Left colon (tissue), 2 donors: ENCODE data around the gene ITGA1. TPM values are rescaled to one million over a fixed set of nuclear protein-coding genes. Genes with fewer than 3 reads are reported as not detected.
"Not testable (repeated sequence)": the region's sequence is repeated elsewhere in the genome, so short reads cannot be mapped to it uniquely, and the experiment has no call there.

ENCODE experiments used
- ATAC-seq: fragments of 200-7000 bp; cut with Tn5 transposase; one replicate; pipeline ENCODE4 v1.9.1; 2020; ENCODE audit warnings: mild to moderate bottlenecking, moderate library complexity
- DNase-seq, 2 donors: peaks; one replicate each; pipeline ENCODE4 v3.0.0-alpha.2; 2020
- intact Hi-C, 2 donors: fragments of 100-400 bp; cut with DNase I in 1 of 2; cut with micrococcal nuclease in 1 of 2; formaldehyde crosslinking; loops; one replicate each; pipeline versions ENCODE4 v1.11.2 to v1.14.0; 2022; cut with DNase I, micrococcal nuclease
- total RNA-seq, 2 donors: library from RNA; stranded (reverse); fragmentation: NEBNext Ultra II Directional; extraction: Animal tissue kit (Norgen Biotek cat#: 25700); gene quantifications; one replicate each; pipeline ENCODE4 v1.2.1, GENCODE V29; 2021
- donor health status: DM: no; HTN: no; CAD: no.
- donor health status: DM: yes; HTN: yes; CAD: no.

Gene ITGA1
- total RNA-seq, 2 donors from 2014 or later, result 25.2 to 47.0 TPM

GRCh38 chr5:52814352-52815148, 26.8 kb downstream of the ITGA1 start:
- no peak for ATAC-seq
- intact Hi-C loops, result no loop called here
- DNase-seq, result no peak

- DNase-seq (no peak), ATAC-seq (peak; percentile 70)
- intact Hi-C loops, result no loop called here
These were observed 30.1 kb downstream of the ITGA1 start for GRCh38 chr5:52817818-52818217.

DNA sequence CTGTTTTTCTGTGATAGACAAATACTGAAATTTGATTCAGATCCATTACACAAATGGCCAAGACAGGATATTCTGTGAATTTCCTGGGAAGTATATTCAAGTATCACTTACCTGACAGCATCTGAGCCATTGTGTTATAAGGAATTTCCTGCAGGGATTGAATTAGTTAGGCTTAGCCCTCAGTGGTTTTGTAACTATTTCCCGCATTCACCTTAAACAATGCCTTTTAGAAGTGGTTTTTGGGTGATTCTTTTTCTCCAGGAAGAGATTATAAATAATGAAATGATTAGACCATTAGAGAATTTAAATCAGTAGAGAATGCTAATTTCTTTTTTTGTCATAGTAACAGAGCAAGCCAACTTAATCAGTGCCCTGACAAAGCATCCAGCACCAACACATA, 30.6 kb downstream of the ITGA1 start:
- no peak for DNase-seq
- intact Hi-C loops, result no loop called here

DNA sequence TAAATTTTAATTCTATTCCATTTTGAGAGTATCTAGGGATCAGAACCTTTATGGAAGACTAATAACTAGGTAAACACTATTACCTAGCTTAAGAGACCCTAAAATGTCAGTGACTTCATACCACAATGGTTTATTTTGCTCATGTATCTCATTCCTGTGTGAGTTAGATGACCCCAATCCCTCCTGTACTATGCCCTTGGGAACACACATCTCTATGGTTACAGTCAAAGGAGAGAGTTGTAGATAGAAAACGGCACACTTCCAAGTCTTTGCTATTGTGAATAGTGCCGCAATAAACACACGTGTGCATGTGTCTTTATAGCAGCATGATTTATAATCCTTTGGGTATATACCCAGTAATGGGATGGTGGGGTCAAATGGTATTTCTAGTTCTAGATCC, 31.1 kb downstream of the ITGA1 start:
- DNase-seq, intact Hi-C loops, ATAC-seq: not testable (repeated sequence)

More for the DNA sequence above, 30.6 kb downstream of the ITGA1 start:
- no peak for ATAC-seq

GRCh38 chr5:52821901-52822300, 34.2 kb downstream of the ITGA1 start:
- ATAC-seq (no peak), DNase-seq (no peak)
- intact Hi-C loops, result no loop called here

GRCh38 chr5:52822437-52822836, 34.7 kb downstream of the ITGA1 start:
- ATAC-seq (no peak), DNase-seq (peak in 1 of 2 donors; percentile 34)
- intact Hi-C loops, result no loop called here

DNA sequence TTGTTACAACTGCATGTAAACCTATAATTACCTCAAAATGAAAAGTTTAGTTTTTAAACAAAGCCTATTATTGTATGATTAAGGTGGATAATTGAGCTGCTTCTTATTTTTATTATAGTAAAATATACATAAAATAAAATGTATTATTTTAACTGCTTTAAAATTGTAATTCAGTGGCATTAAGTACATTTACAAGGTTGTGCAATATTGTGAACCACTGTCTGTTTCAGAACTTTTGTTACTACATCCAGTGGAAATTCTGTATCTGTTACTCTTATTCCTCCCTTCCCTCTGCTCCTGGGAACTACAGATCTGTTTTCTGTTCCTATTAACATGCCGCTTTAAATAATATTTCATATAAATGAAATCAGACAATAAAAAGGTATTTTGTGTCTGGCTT, 37.1 kb downstream of the ITGA1 start:
- intact Hi-C loops, result no loop called here
- no peak for DNase-seq
- no peak for ATAC-seq

DNA sequence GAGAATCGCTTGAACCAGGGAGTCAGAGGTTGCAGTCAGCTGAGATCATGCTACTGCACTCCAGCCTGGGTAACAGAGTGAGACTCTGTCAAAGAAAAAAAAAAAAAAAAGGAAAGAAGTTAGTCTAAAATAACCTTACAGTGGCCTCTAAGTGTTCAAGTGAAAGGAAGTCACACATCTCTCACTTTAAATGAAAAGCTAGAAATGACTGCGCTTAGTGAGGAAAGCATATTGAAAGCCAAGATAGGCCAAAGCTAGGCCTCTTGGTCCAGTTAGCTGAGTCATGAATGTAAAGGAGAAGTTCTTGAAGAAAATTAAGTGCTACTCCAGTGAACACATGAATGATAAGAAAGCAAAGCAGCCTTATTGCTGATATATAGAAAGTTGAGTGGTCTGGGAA, 38.1 kb downstream of the ITGA1 start:
- no peak for DNase-seq
- no peak for ATAC-seq
- intact Hi-C loops, result no loop called here

DNA sequence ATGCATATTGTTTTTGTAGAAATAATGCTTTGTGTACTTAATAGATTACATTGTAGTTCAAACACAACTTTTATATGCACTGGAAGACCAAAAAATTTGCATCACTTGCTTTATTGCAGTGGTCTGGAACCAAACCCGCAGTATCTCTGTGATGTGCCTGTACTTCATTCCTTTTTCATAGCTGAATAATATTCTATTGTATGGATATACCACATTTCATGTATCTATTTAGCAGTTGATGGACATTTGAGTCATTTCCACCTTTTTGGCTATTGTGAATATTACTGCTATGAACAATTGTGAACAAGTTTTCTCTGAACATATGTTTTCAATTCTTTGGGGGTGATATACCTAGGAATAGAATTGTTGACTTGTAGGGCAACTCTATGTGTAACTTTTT, 40.1 kb downstream of the ITGA1 start:
- intact Hi-C loops, result no loop called here
- DNase-seq (no peak), ATAC-seq (no peak)

GRCh38 chr5:52829664-52830063, 41.9 kb downstream of the ITGA1 start:
- ATAC-seq (no peak), DNase-seq (no peak)
- intact Hi-C loops, result no loop called here

GRCh38 chr5:52830650-52831049, 42.9 kb downstream of the ITGA1 start:
- no peak for ATAC-seq
- DNase-seq, result no peak
- intact Hi-C loops, result no loop called here

GRCh38 chr5:52831786-52832511, 44.2 kb downstream of the ITGA1 start:
- DNase-seq, result no peak
- no peak for ATAC-seq
- intact Hi-C loops, result no loop called here

- intact Hi-C loops, result no loop called here
- DNase-seq (no peak), ATAC-seq (no peak)
These were observed 46.6 kb downstream of the ITGA1 start for GRCh38 chr5:52834320-52834719.

GRCh38 chr5:52837068-52837467, 49.4 kb downstream of the ITGA1 start:
- ATAC-seq (no peak), DNase-seq (no peak)
- intact Hi-C loops, result no loop called here

- no peak for ATAC-seq
- intact Hi-C loops, result no loop called here
- DNase-seq, result no peak
These were observed 49.9 kb downstream of the ITGA1 start for GRCh38 chr5:52837591-52838001.

GRCh38 chr5:52838326-52839015, 50.8 kb downstream of the ITGA1 start:
- DNase-seq, result no peak
- intact Hi-C loops, result no loop called here
- ATAC-seq, result no peak

DNA sequence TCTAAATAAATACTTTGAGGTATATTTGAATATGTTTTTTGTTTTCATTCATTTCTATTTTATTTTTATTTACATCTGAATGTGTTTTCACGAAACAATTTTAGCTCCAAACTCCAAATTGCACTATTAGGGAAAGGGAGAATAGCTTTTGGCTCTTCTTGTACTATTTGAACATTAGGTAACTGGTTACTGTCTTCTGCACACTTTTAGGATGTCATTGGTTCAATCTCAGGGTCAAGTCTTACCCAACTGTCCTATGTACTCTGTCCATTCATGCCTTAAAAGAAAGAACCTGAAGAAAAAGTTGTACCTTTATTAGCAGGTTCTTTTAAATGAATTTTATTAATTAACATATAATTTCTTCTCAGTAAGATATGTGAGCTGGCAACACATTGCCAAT, 51.6 kb downstream of the ITGA1 start:
- intact Hi-C loops, result no loop called here
- no peak for DNase-seq
- no peak for ATAC-seq

DNA sequence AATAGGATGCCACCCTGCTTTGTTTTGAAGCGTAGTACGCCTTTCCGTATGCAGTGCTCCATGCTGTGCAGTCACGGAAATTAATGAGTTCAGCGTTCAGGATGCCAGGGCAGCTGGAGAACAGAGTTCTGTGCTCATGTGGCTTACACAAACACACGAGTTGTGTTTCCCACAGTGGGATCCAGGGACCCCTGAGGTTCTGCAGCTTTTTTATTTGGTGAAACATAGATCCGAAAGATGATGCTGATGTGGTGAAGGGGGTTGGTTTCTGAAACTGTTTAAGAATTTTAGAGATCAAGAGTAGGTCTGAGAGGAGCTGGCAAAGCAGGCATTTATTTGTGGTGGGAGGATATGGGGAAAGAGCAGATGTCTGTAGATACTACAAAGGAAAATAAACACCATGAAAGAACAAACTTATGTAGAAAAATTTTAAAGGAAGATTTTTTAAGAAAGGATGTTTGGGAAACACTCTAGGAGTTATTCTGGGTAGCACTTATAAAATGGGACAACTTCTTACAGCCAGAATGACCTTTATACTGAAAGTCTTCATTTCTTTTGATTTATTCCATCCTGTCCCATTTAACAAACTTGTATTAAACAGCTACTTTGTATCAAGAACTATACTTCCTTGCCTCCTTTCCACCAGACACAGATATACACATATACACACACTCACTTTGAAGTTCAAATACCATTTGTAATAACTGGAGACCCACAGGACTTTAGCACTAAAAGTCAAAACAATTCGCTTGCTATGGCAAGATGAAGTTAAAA, 52.7 kb downstream of the ITGA1 start:
- ATAC-seq, result no peak
- intact Hi-C loops, result no loop called here
- DNase-seq, result no peak

DNA sequence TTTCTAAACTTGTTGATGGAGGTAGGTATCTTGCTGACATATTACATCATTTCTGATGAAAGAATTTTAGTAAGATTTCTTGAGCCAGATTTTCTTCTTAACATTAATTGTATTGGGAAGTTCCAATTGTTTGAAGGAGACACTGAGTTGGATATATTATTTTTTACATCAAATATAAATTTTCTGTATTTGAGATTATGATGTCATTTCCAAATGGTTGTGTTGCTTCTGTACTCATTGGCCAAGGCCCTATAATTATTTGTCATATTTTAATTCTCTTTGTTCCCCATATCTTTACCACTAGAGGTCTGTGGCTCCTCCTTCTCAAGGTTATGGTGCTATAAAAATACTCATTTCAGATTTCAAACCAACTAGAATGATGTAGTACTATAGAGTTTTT, 53.4 kb downstream of the ITGA1 start:
- no peak for DNase-seq
- no peak for ATAC-seq
- intact Hi-C loops, result no loop called here
